ENCODE results near the gene MYOF.
"Not testable (repeated sequence)": the region's sequence is repeated elsewhere in the genome, so short reads cannot be mapped to it uniquely, and the experiment has no call there.

MYOF gene

GRCh38 chr10:93419016-93419415, 63.1 kb downstream of the MYOF start:
- DNase-seq: not testable (repeated sequence)

- DNase-seq: no peak
Measured at GRCh38 chr10:93417921-93418320, 64.2 kb downstream of the MYOF start.

GRCh38 chr10:93417266-93417665, 64.9 kb downstream of the MYOF start:
- DNase-seq: no peak

GRCh38 chr10:93416824-93417223, 65.3 kb downstream of the MYOF start:
- no peak for DNase-seq

GRCh38 chr10:93415693-93416092, 66.4 kb downstream of the MYOF start:
- no peak for DNase-seq

GRCh38 chr10:93413252-93413689, 68.9 kb downstream of the MYOF start:
- peak; percentile 28 to 30 for DNase-seq

- DNase-seq: no peak
Measured at GRCh38 chr10:93412801-93413200, 69.3 kb downstream of the MYOF start.

GRCh38 chr10:93410697-93411348, 71.3 kb downstream of the MYOF start:
- no peak for DNase-seq

GRCh38 chr10:93408783-93409182, 73.4 kb downstream of the MYOF start:
- no peak for DNase-seq

GRCh38 chr10:93406364-93407145, 75.6 kb downstream of the MYOF start:
- DNase-seq: no peak

- no peak for DNase-seq
Measured at GRCh38 chr10:93404048-93404354, 78.1 kb downstream of the MYOF start.

GRCh38 chr10:93403152-93404047, 78.7 kb downstream of the MYOF start:
- DNase-seq: no peak

- DNase-seq: no peak
Measured at GRCh38 chr10:93402192-93402591, 79.9 kb downstream of the MYOF start.

GRCh38 chr10:93398528-93398927, 83.6 kb downstream of the MYOF start:
- no peak for DNase-seq

- DNase-seq: no peak
Measured at GRCh38 chr10:93397020-93397419, 85.1 kb downstream of the MYOF start.

- DNase-seq: no peak
Measured at GRCh38 chr10:93393211-93393610, 88.9 kb downstream of the MYOF start.

GRCh38 chr10:93392121-93392520, 90.0 kb downstream of the MYOF start:
- no peak for DNase-seq

- no peak for DNase-seq
Measured at GRCh38 chr10:93390306-93391090, 91.6 kb downstream of the MYOF start.

- no peak for DNase-seq
Measured at GRCh38 chr10:93386631-93387369, 95.3 kb downstream of the MYOF start.

- DNase-seq: no peak
Measured at GRCh38 chr10:93385345-93385744, 96.8 kb downstream of the MYOF start.

- DNase-seq: no peak
Measured at GRCh38 chr10:93384006-93384405, 98.1 kb downstream of the MYOF start.

GRCh38 chr10:93383562-93383981, 98.6 kb downstream of the MYOF start:
- no peak for DNase-seq

All from activated T-cell treated with anti-CD3 and anti-CD28 coated beads, Interleukin-2, amount 50 U/mL, for 48 hours (primary cell).